Measurements from ENCODE around the gene GALNS.
"Not testable (repeated sequence)": the region's sequence is repeated elsewhere in the genome, so short reads cannot be mapped to it uniquely, and the experiment has no call there.

GALNS gene

GRCh38 chr16:88856828-88857727 is at the start of gene GALNS, which contains the start of gene TRAPPC2L:
GALNS (minus strand) TSS chr16:88856947; CDS start chr16:88856877, 70 bp downstream.
TRAPPC2L (plus strand) TSS chr16:88857127; CDS start chr16:88857151, 24 bp downstream.
- peak; percentile 100 for DNase-seq

GRCh38 chr16:88906020-88906419 is 49.3 kb upstream of the GALNS start:
- DNase-seq, result no peak

GRCh38 chr16:88905563-88905962 is 48.8 kb upstream of the GALNS start:
- no peak for DNase-seq

GRCh38 chr16:88904676-88905365 is 48.1 kb upstream of the GALNS start:
- DNase-seq, result no peak

- no peak for DNase-seq
These were observed 46.5 kb upstream of the GALNS start for GRCh38 chr16:88903267-88903666.

- no peak for DNase-seq
These were observed 46.0 kb upstream of the GALNS start for GRCh38 chr16:88902744-88903143.

GRCh38 chr16:88901718-88902337 is 45.1 kb upstream of the GALNS start:
- DNase-seq, result no peak

- DNase-seq, result no peak
These were observed 43.9 kb upstream of the GALNS start for GRCh38 chr16:88900662-88901052.

- no peak for DNase-seq
These were observed 43.3 kb upstream of the GALNS start for GRCh38 chr16:88899901-88900661.

GRCh38 chr16:88897696-88898425 is 41.1 kb upstream of the GALNS start:
- no peak for DNase-seq

- DNase-seq, result no peak
These were observed 39.7 kb upstream of the GALNS start for GRCh38 chr16:88896238-88897070.

GRCh38 chr16:88895335-88895734 is 38.6 kb upstream of the GALNS start:
- DNase-seq, result no peak

- DNase-seq, result no peak
These were observed 38.0 kb upstream of the GALNS start for GRCh38 chr16:88894681-88895300.

GRCh38 chr16:88894266-88894665 is 37.5 kb upstream of the GALNS start:
- not testable (repeated sequence) for DNase-seq

GRCh38 chr16:88893127-88893968 is 36.6 kb upstream of the GALNS start:
- DNase-seq, result no peak

GRCh38 chr16:88892065-88892464 is 35.3 kb upstream of the GALNS start:
- DNase-seq, result no peak

GRCh38 chr16:88891083-88891482 is 34.3 kb upstream of the GALNS start:
- no peak for DNase-seq

- DNase-seq, result not testable (repeated sequence)
These were observed 33.1 kb upstream of the GALNS start for GRCh38 chr16:88889702-88890352.
